Activated T-helper 1 cell treated with anti-CD3 and anti-CD28 coated beads, Interleukin-2, amount 50 U/mL, for 16 hours (primary cell): Measurements from ENCODE around the gene ABCD4.

Experiments used
- DNase-seq, 2 donors: peaks; one replicate each; pipeline ENCODE4 v3.0.0-alpha.2; 2020; ENCODE audit warnings: low read depth in 1 of 2, low spot score in 1 of 2

The ABCD4 gene

DNA sequence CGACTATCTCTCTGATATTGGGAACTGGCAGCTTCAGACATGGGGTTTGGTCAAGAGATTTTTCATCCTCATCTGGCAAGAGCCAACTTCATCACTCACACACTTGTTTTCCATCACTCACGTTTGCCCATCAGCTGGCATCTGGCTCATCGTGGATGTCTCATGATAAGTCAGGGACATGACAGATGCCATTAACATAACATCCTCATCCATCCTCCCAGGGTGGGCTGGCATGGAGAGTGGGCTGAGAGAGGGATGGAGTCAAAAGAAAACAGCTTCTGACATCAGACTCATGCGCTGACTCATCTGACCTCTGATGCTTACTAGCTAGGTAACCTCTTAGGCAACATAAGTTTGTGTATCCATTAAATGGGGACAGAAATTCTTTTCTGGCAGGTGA is 65.3 kb downstream of the ABCD4 start:
- no peak for DNase-seq
